D721Med (cell line): ENCODE measurements around the gene PNMT.

ENCODE experiments used
- DNase-seq: peaks from one replicate; pipeline ENCODE4 v3.0.0; 2011; ENCODE audit warnings: low spot score; ENCODE audit not compliant: insufficient read length
- FAIRE-seq: peaks from 2 replicates; lab custom pipeline; 2011; peaks lifted over from hg19 to GRCh38; lab: Jason Lieb, UNC
- CTCF ChIP-seq: IDR thresholded peaks from 2 replicates; pipeline ENCODE4 v1.5.1; 2012; ENCODE audit warnings: mild to moderate bottlenecking, control low read depth; ENCODE audit not compliant: insufficient read depth; ENCODE audit errors: missing control alignments

The PNMT gene

DNA sequence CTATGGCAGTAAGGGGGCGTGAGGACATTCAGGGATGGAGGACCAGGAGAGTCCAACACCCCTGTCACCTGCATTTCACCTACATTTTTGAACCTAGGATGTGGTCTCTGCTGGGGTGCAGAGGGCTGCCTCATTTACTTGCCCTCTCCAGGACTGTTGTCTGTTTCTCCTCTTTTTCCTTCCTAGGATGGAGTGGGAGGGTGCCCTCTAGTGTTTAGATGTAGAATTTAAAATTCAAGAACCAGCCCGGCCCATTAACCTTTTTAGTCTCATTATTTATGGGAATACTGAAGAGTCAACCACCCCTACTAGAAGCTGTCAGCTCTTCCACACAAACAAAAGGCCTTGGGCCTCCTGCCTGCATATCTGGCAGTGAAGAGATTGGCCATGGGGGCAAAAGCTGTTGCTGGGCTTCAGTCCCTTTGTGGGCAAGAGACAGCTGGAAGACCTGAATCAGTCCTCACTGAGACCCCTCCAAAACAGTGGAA is 33.8 kb upstream of the PNMT start:
- peak; percentile 83 for TF ChIP-seq CTCF
- DNase-seq (no peak), FAIRE-seq (no peak)

DNA sequence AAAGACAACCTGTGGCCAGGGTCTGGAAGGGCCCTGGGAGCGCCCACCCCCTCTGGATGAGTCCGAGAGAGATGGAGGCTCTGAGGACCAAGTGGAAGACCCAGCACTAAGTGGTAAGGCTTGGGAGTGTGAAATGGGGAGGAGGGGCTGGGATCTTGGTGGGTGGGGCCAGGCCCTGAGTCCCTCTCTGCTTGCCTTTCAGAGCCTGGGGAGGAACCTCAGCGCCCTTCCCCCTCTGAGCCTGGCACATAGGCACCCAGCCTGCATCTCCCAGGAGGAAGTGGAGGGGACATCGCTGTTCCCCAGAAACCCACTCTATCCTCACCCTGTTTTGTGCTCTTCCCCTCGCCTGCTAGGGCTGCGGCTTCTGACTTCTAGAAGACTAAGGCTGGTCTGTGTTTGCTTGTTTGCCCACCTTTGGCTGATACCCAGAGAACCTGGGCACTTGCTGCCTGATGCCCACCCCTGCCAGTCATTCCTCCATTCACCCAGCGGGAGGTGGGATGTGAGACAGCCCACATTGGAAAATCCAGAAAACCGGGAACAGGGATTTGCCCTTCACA is 32.6 kb upstream of the PNMT start:
- DNase-seq (no peak), FAIRE-seq (no peak)
- TF ChIP-seq CTCF = no peak

DNA sequence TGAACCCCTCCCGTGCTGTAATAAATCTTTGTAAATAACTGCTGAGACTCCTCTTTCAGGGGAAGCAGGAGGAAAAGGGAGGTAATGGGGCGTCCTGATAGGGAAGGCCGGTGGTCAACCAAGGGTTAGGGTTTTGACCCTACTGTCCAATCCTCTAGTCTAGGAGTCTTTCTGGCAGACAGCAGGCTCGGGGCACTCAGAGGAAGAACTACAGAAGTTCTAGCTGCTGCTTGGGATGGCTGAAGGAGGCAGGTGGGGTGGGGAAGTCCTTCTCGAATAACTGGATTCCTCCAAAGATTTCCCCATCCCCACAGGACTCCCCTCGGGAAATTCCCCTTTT is 31.7 kb upstream of the PNMT start:
- no peak for TF ChIP-seq CTCF
- DNase-seq = no peak
- no peak for FAIRE-seq

- FAIRE-seq (no peak), DNase-seq (peak; percentile 93)
Measured at GRCh38 chr17:39636927-39637736, 31.1 kb upstream of the PNMT start, which contains the start of gene STARD3. STARD3 (plus strand) TSS chr17:39637144; CDS start chr17:39653532, 16,388 bp downstream.

DNA sequence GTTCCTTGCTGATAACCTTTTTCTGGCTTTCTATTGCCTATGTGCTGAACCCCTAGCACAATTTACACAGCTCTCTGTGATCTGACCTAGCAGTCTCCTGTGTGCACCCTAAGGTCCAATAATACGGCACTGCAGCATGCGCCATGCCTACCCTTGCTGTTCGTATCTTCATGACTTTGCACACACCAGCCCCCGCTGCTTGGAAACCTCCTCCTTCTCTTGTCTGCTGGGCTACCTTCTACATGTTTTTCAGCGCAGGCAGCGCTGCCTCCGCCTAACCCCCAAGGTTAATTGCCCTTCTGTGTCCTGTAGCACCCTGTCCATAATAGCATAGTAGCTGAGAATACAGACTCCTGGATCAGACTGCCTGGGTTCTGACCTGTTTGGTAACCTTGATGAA is 29.9 kb upstream of the PNMT start:
- no peak for DNase-seq
- TF ChIP-seq CTCF = no peak
- FAIRE-seq = no peak

More at GRCh38 chr17:39636927-39637736, 31.1 kb upstream of the PNMT start, which contains the start of gene STARD3:
- TF ChIP-seq CTCF = no peak

- DNase-seq = no peak
- no peak for FAIRE-seq
- no peak for TF ChIP-seq CTCF
Measured at GRCh38 chr17:39639043-39639442, 29.2 kb upstream of the PNMT start.
